GM18507 (cell line): Measurements from ENCODE around the gene LRRC27.

Source experiments
- DNase-seq: peaks from one replicate; pipeline ENCODE4 v3.0.0; 2011; ENCODE audit warnings: low read depth; ENCODE audit not compliant: insufficient read length; ENCODE audit errors: extremely low spot score
- FAIRE-seq: peaks from 2 replicates; lab custom pipeline; 2011; peaks lifted over from hg19 to GRCh38; lab: Jason Lieb, UNC

Gene LRRC27

DNA sequence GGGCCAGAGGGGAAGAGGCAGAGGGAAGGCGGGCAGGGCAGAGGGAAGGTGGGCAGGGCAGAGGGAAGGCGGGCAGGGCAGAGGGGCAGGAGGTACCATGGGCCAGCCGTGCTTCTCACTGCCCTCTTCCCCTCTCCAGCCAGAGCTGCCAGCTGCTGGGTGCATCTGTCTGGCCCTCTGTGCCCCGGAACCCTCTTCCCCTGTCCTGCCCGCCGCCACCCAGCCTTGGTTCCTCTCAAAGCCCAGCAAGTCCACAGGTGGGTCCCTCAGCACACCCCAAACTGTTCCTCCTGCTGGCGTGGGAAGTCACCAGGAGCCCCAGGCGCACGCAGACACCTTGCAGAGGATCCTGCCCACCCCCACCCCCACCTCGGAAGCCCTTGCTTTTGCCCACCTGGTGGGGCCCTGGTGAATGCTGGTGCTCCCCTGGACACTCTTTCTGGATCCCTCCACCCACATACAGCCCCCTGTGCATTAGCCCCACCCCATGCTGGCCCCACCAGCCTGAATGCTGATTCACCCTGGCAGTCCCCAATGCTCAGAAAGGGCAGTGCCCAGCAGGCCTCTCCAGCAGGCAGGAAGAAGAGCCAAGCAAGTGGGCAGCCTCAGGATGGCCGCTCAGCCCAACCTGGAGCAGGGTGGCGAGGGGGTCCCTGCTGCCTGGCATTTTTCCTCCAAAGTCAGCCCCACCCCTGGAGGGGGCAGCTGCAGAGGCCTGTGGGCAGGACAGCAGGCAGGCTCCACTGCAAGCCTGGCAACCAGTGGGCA lies 63.1 kb downstream of the LRRC27 start:
- DNase-seq (no peak), FAIRE-seq (no peak)

GRCh38 chr10:132395704-132396493 lies 63.9 kb downstream of the LRRC27 start:
- DNase-seq (no peak), FAIRE-seq (no peak)

DNA sequence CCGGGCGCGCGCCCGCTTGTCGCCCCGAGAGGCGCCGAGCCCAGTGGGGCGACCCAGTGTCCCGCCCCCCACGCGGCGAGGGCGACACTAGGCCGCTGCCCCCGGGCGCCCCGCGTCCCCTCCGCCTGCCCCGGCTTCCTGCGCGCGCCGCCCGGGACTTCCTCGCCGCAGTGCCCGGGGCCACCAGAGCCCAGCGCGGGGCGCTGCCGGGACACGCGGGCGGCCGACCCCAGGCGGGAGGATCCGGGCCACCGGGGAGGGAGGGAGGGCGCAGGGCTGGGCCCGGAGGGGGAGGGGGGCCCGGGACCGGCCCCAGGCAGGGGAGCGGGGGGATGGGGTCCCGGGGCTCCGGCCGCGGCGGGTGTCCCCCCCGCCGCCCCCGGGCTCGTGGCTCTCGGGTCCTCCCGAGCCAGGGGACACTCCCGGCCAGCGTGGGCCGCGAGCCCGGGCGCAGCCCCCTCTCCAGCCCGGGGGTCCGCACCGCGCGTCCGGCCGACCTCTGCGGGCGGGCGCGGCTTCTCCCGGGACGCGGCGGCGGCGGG lies 64.6 kb downstream of the LRRC27 start:
- no peak for FAIRE-seq
- DNase-seq = peak; percentile 46

DNA sequence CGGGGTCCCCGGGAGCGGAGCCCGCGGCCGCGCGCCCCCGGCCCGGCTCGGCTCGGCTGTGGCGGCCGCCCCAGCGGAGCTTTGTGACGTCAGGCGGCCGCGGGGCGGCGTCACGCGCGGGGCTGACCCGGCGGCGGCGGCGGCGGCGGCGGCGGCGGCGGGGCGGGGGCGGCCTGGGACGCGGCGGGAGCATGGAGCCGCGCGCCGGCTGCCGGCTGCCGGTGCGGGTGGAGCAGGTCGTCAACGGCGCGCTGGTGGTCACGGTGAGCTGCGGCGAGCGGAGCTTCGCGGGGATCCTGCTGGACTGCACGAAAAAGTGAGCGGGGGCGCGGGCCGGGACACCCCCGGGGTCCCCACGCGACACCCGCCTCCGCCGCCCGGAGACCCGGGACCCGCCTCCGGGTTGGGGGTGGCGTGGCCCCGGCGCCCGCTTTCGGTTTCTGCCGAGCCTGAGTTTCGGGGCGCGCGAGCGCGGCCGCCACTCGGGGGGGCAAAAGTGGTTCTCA lies 65.1 kb downstream of the LRRC27 start, which contains the start of gene PWWP2B:
PWWP2B (plus strand) TSS at position 165 of the 506 bp plus-strand sequence; CDS start at position 192, 27 bp downstream.
- DNase-seq (no peak), FAIRE-seq (no peak)

- DNase-seq (no peak), FAIRE-seq (peak; percentile 45)
Observed at GRCh38 chr10:132397671-132398565, 65.9 kb downstream of the LRRC27 start.

- DNase-seq (no peak), FAIRE-seq (no peak)
Observed at GRCh38 chr10:132398566-132398991, 66.6 kb downstream of the LRRC27 start.

- DNase-seq (no peak), FAIRE-seq (no peak)
Observed at GRCh38 chr10:132399117-132400035, 67.4 kb downstream of the LRRC27 start.

DNA sequence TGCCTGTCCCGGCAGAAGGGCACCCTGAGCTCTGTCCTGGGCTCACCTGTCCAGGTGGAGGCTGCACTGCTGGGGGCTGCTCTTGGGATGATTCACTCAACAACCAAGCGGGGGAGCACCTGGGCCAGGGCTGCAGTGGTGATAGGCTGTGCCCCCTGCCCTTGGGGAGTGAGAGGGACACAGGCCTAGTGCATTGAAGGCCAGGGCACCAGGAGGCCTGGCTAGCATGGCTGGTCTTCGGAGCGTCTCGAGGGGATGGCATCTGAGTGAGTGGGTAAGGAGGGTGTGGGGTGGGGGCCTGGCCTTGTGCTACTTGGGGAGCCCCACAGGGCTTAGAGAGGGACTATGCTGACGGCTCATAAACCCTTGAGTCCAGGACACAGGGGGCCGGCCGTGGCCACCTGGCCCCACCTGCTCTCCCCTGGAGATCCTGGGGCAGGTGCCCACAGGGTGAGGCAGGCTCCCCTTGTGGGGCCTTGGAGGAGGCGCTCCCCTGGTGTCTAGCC lies 68.1 kb downstream of the LRRC27 start:
- DNase-seq (no peak), FAIRE-seq (no peak)

DNA sequence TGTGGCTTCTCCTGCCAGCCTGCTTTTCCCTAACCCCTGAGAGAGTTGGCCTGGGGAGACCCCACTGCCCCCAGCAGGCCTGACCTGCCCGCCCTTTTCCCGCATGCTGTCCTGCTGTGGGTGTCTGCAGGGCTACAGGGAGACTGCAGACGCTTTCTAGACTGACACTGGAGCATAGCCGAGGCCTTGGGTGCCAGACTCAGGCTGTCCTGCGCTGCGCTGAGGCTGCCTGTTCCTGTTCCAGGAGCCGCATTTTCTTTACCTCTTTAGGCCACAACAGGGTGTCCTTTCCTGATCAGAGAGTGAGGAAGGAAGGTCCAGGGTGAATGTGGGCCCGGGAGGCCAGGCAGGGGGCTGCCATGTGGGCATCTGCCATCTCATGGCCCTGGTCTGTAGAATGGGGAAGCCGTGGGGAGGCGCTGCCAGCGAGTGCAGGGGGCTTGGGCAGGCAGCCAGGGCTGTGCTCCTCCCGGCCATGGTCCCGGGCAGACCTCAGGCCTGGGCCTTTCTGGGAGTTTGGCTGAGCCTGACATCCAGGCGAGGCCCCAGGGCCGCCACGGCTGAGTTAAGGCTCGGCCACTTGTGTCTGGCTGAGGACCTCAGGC lies 68.7 kb downstream of the LRRC27 start:
- DNase-seq = no peak
- FAIRE-seq = no peak

- no peak for FAIRE-seq
- DNase-seq = no peak
Observed at GRCh38 chr10:132401401-132402118, 69.6 kb downstream of the LRRC27 start.

- no peak for FAIRE-seq
Observed at GRCh38 chr10:132402781-132403241, 70.8 kb downstream of the LRRC27 start.

DNA sequence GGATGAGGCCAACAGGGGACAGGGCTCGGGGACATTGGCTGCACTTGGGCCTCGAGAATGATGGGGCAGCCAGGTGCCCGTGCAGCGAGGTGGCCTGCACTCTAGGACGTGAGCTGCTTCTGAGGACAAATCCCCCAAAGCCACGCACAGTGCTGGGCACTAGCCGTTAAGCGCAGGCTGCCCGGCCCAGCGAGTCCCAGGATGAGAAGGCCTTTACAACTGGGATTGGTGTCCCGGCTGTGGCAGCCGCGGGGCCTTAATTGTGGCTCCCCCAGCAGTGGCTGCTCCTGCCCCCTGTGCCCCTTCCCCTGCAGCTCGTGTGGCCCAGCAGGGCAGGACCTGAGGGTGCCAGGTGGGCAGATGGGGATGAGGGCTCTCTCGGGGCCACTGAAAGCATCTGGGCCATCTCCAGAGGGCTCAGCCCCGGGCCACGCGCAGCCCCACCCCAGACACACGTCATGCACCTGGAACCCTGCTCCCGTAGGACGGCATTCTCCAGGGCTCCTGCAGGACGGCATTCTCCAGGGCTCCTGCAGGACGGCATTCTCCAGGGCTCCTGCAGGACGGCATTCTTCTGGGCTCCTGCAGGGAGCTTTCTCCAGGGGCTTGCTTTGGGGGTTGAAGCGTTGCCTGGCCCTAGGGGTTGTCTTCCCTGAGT lies 71.6 kb downstream of the LRRC27 start:
- DNase-seq (no peak), FAIRE-seq (no peak)

More at GRCh38 chr10:132402781-132403241, 70.8 kb downstream of the LRRC27 start:
- DNase-seq = no peak

- FAIRE-seq (no peak), DNase-seq (no peak)
Observed at GRCh38 chr10:132404169-132404880, 72.3 kb downstream of the LRRC27 start.

- DNase-seq (no peak), FAIRE-seq (no peak)
Observed at GRCh38 chr10:132404911-132405462, 73.0 kb downstream of the LRRC27 start.

DNA sequence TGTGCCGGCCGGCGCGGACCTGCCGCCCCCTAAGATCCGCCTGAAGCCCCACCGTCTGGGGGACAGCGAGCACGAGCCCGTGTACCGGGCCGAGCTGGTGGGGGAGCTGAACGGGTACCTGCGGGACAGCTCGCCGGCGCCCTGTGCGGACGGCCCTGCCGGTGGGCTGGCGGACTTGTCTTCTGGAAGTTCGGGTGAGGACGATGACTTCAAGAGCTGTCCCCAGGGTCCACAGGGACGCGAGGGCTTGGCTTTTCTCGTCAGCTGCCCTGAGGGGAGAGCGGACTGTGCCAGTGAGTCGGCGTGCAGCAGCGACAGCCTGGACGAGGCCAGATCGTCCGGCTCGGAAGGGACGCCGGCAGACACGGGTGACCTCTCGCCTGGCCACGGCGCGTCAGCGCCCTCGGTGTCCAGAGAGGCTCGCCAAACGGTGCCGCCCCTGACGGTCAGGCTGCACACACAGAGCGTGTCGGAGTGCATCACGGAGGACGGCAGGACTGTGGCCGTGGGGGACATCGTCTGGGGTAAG lies 73.5 kb downstream of the LRRC27 start:
- FAIRE-seq (no peak), DNase-seq (no peak)
